HG02798 (cell line): ENCODE data around the gene ITGAL.

Source experiments
- ATAC-seq: cut with Tn5 transposase; IDR thresholded peaks from one replicate; pipeline ENCODE4 v1.9.1; 2021; ENCODE audit warnings: mild to moderate bottlenecking; ENCODE audit not compliant: unreplicated experiment, poor library complexity

ITGAL gene

DNA sequence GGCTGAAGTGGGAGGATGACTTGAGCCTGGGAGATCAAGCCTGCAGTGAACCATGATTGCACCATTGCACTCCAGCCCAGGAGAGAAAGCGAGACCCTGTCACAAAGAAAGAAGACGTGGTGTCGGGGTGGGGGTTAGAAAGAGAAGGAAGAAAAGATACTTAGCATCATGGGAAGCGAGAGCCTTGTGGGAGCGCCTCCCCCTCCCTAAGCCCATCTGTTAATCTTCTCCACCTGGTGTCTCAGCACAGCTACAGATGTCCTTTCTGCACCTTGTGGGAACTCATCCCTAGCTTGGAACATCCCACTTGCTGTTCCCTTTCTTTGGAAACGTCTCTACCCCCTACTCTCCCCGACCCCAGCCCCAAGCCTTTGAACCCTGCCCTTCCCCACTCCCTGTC is 93.0 kb downstream of the ITGAL start:
- ATAC-seq = no peak

DNA sequence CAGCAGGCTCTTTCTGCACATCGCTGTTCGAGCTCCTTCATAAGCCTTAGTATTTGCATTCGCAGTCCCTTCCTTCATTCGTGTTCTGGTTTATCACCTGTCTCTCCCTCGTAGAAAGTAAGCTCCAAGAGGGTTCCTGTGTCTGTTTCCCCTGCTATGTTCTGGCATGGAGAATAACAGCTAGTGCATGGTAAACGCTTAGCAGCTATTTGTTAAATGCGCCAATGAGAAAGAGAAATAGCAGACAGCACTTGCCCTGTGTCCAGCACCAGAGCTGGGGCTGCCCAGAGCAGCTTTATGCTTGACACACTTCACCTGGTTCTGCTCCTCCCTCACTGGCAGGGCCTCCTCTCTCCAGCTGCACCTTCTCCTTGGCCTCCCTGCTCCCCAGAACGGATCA is 93.4 kb downstream of the ITGAL start:
- no peak for ATAC-seq

DNA sequence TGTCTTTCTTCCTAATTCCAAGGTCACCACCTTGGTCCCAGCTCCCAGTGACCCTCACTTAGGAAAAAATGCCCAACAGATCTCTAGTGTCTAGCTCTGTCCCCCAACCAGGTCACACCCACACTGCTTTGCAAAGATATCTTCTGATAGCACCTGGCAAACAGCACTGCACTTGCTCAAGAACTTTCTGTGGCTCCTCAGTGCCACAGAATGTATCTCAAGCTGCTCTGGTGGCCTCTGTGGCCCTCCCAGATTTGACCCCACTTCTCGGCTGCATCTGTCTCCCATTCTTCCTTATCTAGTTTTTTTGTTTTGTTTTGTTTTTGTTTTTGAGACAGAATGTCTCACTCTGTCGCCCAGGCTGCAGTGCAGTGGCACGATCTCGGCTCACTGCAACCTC is 94.0 kb downstream of the ITGAL start:
- no peak for ATAC-seq

DNA sequence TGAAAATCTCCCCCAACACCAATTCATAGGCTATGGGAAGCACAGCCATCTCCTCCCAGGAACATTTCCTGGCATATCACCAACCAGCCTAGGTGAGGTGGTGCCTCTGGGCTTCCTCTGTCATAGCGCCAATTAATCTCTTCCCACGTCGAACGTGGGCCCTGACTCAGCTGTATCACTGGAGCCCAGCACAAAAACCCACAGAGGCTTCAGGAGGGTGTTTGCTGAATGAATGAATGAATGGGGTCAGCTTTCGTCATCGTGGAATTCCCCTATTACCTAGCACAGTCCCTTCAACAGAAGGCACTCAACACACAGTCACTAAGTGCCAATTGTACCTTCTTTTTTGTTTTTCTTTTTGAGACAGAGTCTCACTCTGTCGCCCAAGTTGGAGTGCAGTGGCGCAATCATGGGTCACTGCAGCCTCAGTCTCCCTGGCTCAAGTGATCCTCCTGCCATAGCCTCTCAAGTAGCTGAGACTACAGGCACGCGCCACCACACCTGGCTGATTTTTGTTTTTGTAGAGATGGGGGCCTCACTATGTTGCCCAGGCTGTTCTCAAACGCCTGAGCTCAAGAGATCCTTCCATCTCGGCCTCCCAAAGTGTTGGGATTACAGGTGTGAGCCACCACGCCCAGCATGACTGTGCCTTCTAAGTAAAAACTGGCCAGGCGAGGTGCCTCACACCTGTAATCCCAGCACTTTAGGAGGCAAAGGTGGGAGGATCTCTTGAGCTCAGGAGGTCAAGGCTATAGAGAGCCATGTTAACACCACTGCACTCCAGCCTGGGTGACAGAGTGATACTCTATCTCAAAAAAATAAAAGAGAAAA is 94.8 kb downstream of the ITGAL start:
- no peak for ATAC-seq

DNA sequence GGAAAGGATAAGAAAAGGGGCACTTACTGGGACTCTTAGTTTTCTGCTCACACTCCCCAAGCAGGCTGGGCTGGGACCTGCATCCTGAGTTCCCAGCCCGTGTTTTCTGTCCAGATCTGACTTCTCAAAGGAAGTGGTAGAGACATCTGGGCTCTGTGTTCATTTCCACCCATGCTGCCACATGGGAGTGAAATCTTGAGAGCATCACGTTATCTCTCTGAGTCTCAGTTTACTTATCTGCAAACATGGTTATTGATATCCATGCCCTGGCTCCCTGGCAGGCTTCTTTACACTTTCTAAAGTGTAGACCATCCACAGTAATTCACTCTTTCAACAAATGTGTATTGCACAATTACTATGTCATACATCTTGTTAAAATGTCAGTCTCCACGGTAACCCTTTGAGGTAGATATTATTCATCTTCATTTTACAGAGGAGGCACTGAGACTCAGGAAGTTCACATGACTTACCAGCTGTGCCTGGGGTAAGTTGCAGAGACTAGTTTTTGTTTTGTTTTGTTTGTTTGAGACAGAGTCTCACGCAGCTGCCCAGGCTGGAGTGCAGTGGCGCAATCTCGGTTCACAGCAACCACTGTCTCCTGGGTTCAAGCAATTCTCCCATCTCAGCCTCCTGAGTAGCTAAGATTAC is 95.6 kb downstream of the ITGAL start:
- no peak for ATAC-seq

DNA sequence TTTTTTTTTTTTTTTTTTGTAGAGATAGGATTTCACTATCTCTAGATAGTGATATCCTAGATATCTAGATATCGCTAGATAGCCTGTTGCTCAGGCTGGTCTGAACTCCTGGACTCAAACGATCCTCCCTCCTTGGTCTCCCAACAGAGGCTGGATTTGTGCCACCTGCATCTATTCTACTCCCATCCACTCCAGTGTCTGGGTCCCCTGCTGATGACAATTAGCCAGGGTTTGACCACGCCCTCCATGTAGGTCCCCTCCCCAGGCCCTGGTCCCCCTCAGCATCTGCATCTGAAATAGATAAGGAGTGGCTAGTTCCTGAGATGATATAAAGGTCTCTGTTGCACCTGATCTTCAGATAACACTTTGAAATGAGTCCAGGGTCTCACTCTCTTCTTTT is 96.7 kb downstream of the ITGAL start:
- no peak for ATAC-seq

DNA sequence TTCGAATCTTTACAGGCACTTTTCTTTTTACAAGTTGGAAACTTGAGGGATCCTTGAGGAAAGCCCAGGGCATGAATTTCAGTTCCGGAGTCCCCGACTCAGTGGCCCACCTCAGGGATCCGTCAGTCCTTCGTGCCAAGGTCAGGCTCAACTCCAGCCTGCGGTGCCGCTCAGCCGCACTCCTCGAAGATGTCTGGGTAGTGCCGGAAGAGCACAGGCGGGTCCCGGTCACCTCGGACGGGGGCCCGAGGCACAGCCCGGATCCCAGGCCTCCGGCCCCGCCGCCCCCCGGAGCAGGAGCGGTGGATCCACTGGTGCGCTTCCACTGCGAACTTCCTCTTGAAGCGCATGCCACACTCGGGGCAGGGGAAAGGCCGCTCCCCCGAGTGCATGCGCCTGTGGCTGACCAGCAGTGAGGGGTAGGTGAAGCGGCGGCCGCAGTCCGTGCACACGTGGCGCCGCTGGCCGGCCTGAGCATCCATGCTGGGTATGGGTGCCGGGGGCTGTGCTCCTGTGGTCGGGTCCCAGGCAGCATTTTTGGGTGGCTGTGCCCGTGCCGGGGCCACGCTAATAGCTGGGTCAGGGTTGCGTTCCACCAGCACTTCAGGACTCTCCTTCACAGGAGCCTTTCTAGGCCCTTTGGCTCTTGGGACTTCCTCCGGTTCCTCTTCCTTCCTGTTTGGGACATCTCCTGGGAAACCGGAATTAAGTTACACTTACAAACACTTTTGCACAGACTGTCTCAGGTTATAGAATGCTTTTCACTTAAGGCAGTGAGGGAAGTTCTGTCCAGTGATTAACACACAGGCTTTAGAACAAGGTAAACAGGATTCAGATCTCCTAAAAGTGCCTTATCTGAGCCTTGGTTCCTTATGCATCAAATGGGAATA is 97.4 kb downstream of the ITGAL start:
- no peak for ATAC-seq

DNA sequence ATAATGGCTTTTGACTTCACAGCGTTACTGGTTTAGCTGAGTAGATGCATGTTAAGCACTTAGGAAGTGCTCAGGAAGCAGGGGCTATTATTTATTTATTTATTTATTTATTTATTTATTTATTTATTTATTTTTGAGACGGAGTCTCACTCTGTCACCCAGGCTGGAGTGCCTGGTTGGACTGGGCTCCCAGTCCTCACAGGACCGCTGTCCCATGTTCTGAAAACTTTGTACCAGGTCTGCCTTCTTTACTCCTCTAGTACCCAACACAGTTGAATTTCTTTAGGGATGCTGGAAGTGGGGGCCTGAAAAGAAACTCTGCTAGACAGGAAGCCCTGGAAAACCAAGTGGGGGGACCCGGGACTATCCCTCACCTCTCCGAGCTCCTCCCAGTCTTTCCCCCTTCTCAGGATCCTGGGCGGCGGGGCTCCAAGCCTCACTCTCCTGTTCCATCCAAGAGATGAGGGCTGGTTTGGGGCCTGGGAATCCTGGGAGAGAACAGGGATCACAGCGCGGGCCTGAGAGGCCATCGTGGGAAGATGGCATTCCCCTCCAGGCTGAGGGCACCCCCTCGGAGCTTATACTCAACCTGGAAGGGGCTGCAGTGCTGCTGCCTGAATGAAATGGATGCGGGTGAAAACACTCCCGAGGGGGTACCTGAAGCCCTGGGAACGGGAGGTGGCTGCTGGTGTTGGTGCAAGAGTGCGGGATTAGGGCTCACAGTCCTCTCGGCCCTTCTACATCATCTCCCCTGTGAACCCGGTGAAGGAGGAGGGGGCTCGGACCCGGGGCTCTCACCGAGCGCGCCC is 98.3 kb downstream of the ITGAL start:
- ATAC-seq = no peak

DNA sequence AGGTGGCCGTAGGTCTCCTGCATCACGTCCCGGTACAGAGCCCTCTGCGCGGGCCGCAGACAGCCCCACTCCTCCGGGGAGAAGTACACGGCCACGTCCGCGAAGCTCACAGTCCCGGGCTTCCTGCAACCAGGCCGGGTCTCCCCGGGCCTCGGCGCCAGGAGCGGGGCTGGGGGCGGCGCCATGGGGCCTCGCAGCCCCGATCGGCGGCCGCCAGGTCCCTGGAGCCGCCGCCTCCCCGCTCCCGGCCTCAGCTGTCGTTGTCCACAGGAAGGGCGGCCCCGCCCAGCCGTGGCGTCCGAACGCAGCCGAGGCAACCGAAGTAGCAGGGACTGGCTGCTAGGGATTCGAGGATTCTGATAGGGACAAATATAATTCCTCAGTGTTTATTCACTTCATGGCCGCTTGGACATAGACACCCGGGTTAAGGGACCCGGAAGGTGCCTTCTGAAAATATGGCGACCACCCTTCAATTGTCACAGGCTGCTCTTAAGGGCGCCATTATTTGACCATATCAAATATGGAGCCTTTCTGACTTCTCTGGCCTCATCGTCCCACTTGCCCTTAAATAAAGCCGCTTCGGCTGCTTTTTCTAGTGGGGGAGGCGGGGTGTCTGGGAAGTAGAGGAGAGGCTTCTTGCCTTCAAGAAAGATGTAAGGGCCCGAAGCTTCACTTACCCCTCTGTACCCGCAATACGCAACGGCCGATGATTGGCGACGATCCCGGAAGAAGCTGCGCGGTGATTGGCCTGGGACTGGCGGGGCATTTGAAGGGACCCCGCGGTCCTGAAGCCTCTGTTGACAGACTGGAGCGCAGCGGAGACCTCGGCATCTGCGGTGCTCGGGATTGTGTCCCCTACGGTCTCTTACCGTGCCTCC is 99.1 kb downstream of the ITGAL start, which contains the start of gene ZNF688:
Gene ZNF688 (minus strand): TSS at position 270 of the 878 bp plus-strand sequence. CDS start 85 bp downstream, at position 185.
- ATAC-seq = peak; percentile 87
